GM21786 (cell line): ENCODE results near the gene CLCA1.

Experiments used
- ATAC-seq: cut with Tn5 transposase; IDR thresholded peaks from one replicate; pipeline ENCODE4 v1.9.1; 2021; ENCODE audit not compliant: unreplicated experiment

Gene CLCA1

GRCh38 chr1:86464819-86465218, 3.9 kb upstream of the CLCA1 start:
- ATAC-seq, result no peak

- ATAC-seq, result no peak
These were observed 2.5 kb upstream of the CLCA1 start for GRCh38 chr1:86466109-86466844.

- ATAC-seq, result no peak
These were observed 1.7 kb upstream of the CLCA1 start for GRCh38 chr1:86466986-86467385.

- ATAC-seq, result peak; percentile 39
These were observed 2.1 kb downstream of the CLCA1 start for GRCh38 chr1:86470859-86471258.

- no peak for ATAC-seq
These were observed 2.6 kb downstream of the CLCA1 start for GRCh38 chr1:86471291-86471690.

- ATAC-seq, result no peak
These were observed 3.4 kb downstream of the CLCA1 start for GRCh38 chr1:86472152-86472551.

- ATAC-seq, result no peak
These were observed 4.0 kb downstream of the CLCA1 start for GRCh38 chr1:86472767-86473166.

- ATAC-seq, result no peak
These were observed 8.5 kb downstream of the CLCA1 start for GRCh38 chr1:86477256-86477655.

- ATAC-seq, result no peak
These were observed 9.0 kb downstream of the CLCA1 start for GRCh38 chr1:86477682-86478081.

- no peak for ATAC-seq
These were observed 9.9 kb downstream of the CLCA1 start for GRCh38 chr1:86478416-86479156.

GRCh38 chr1:86481966-86482365, 13.2 kb downstream of the CLCA1 start:
- ATAC-seq, result no peak

GRCh38 chr1:86487131-86487810, 18.5 kb downstream of the CLCA1 start:
- ATAC-seq, result no peak

- no peak for ATAC-seq
These were observed 19.0 kb downstream of the CLCA1 start for GRCh38 chr1:86487811-86488141.

- no peak for ATAC-seq
These were observed 20.6 kb downstream of the CLCA1 start for GRCh38 chr1:86489242-86489878.

- no peak for ATAC-seq
These were observed 22.6 kb downstream of the CLCA1 start for GRCh38 chr1:86491171-86491950.

- no peak for ATAC-seq
These were observed 29.6 kb downstream of the CLCA1 start for GRCh38 chr1:86498281-86498680.

GRCh38 chr1:86499987-86500593, 31.4 kb downstream of the CLCA1 start:
- peak; percentile 57 for ATAC-seq

GRCh38 chr1:86500714-86501113, 32.0 kb downstream of the CLCA1 start:
- no peak for ATAC-seq

- ATAC-seq, result peak; percentile 70
These were observed 33.5 kb downstream of the CLCA1 start for GRCh38 chr1:86502125-86502646.

GRCh38 chr1:86502721-86503405, 34.1 kb downstream of the CLCA1 start:
- peak; percentile 6 for ATAC-seq
